Breast epithelium (tissue), 4 donors: Measurements from ENCODE around the gene ATXN10. TPM values are rescaled to one million over a fixed set of nuclear protein-coding genes. Genes with fewer than 3 reads are reported as not detected.

Experiments
- DNase-seq, 2 donors: peaks; one replicate each; pipeline ENCODE4 v3.0.0-alpha.2; 2019; ENCODE audit warnings: low spot score in 2 of 2
- H3K27ac ChIP-seq, 2 donors: fragments of 200-600 bp; sonication (generic) in 1 of 2; one replicate each; pipeline ENCODE4 v1.5.1; 2016 to 2019; ENCODE audit warnings: mild to moderate bottlenecking in 1 of 2
- H3K27me3 ChIP-seq, 2 donors: fragments of 200-600 bp; sonication (generic) in 1 of 2; one replicate each; pipeline versions ENCODE4 v1.5.1 to v1.6.0; 2017 to 2019; ENCODE audit warnings: control low read depth in 1 of 2, mild to moderate bottlenecking in 1 of 2
- H3K36me3 ChIP-seq: fragments of 200-600 bp; one replicate; pipeline ENCODE4 v1.5.1; 2019
- H3K4me1 ChIP-seq, 2 donors: fragments of 200-600 bp; sonication (generic); one replicate each; pipeline ENCODE4 v1.5.1; 2016 to 2019; ENCODE audit warnings: control low read depth in 1 of 2
- H3K4me3 ChIP-seq, 3 donors: fragments of 200-600 bp; sonication (generic); 1 replicate in 2 of 3; 2 replicates in 1 of 3; pipeline ENCODE4 v1.5.1; 2016 to 2019; ENCODE audit warnings: mild to moderate bottlenecking in 3 of 3, moderate library complexity in 2 of 3
- H3K9me3 ChIP-seq, 2 donors: fragments of 200-600 bp; sonication (generic) in 1 of 2; one replicate each; pipeline ENCODE4 v1.5.1; 2016 to 2019; ENCODE audit warnings: control low read depth in 1 of 2
- CTCF ChIP-seq, 3 donors: fragments of 450-650 bp; IDR thresholded peaks; one replicate each; pipeline ENCODE4 v1.5.1; 2016 to 2017; ENCODE audit warnings: antibody characterized with exemption in 3 of 3, mild to moderate bottlenecking in 3 of 3, moderate library complexity in 3 of 3
- POLR2A ChIP-seq: fragments of 450-650 bp; IDR thresholded peaks from one replicate; pipeline ENCODE4 v1.6.1; 2016; ENCODE audit warnings: antibody characterized with exemption, mild to moderate bottlenecking, moderate library complexity
- POLR2AphosphoS5 ChIP-seq, 3 donors: sonication (generic); formaldehyde crosslinking; IDR thresholded peaks; one replicate each; pipeline ENCODE4 v1.6.1; 2017; ENCODE audit warnings: antibody characterized with exemption in 3 of 3
- intact Hi-C: fragments of 100-400 bp; cut with DNase I; formaldehyde crosslinking; loops from one replicate; pipeline ENCODE4 v1.15.1; 2023; ENCODE audit warnings: low total_unique reads
- total RNA-seq, 3 donors: library from RNA; depleted of rRNA; stranded (reverse); fragments of >200 nt; gene quantifications; one replicate each; pipeline ENCODE4 v1.1.0, GENCODE V29; 2016

ATXN10 gene
- total RNA-seq, 3 donors from 2014 or later, result 78.6 to 145 (median 138) TPM

GRCh38 chr22:45891471-45891995, 219.9 kb downstream of the ATXN10 start:
- DNase-seq, result no peak
- TF ChIP-seq POLR2A (no peak), CTCF (IDR thresholded peaks at IDR 0.05) (no peak), POLR2AphosphoS5 (IDR thresholded peaks at IDR 0.05) (no peak)
- H3K27me3 ChIP-seq, result peaks cover 0 to 13% of the 10 kb centered on the region in 2 donors

GRCh38 chr22:45891996-45892621, 220.5 kb downstream of the ATXN10 start:
- Histone ChIP-seq H3K27me3 (peaks cover 0 to 13% of the 10 kb centered on the region in 2 donors), H3K27ac (no peak overlapping the region), H3K4me1 (peaks cover 3 to 6% of the 10 kb centered on the region in 2 donors), H3K9me3 (no peaks in the 10 kb centered on the region), H3K36me3 (no peaks in the 10 kb centered on the region), H3K4me3 (no peak overlapping the region)
- intact Hi-C loops, result no loop called here
- TF ChIP-seq POLR2A (no peak), CTCF (IDR thresholded peaks at IDR 0.05) (no peak)
- DNase-seq, result no peak

More at GRCh38 chr22:45891471-45891995, 219.9 kb downstream of the ATXN10 start:
- intact Hi-C loops, result no loop called here
- Histone ChIP-seq H3K9me3 (no peaks in the 10 kb centered on the region), H3K36me3 (no peaks in the 10 kb centered on the region), H3K4me1 (peaks cover 0 to 3% of the 10 kb centered on the region in 2 donors), H3K4me3 (no peak overlapping the region), H3K27ac (no peak overlapping the region)

GRCh38 chr22:45892681-45893461, 221.2 kb downstream of the ATXN10 start:
- TF ChIP-seq POLR2AphosphoS5 (IDR thresholded peaks at IDR 0.05), result no peak
- TF ChIP-seq POLR2A, result no peak
- TF ChIP-seq CTCF (IDR thresholded peaks at IDR 0.05), result no peak
- DNase-seq, result no peak
- intact Hi-C loops, result no loop called here
- no peaks in the 10 kb centered on the region for H3K36me3 ChIP-seq
- no peaks in the 10 kb centered on the region for H3K9me3 ChIP-seq
- H3K27ac ChIP-seq, result no peak overlapping the region
- no peak overlapping the region for H3K4me3 ChIP-seq
- peaks cover 3 to 8% of the 10 kb centered on the region in 2 donors for H3K4me1 ChIP-seq
- H3K27me3 ChIP-seq, result peaks cover 0 to 13% of the 10 kb centered on the region in 2 donors

GRCh38 chr22:45893516-45893915, 221.9 kb downstream of the ATXN10 start:
- Histone ChIP-seq H3K9me3 (no peaks in the 10 kb centered on the region), H3K27me3 (peaks cover 0 to 13% of the 10 kb centered on the region in 2 donors), H3K36me3 (no peaks in the 10 kb centered on the region), H3K27ac (no peak overlapping the region), H3K4me1 (peaks cover 3 to 8% of the 10 kb centered on the region in 2 donors), H3K4me3 (no peak overlapping the region)
- no peak for TF ChIP-seq CTCF (IDR thresholded peaks at IDR 0.05)
- TF ChIP-seq POLR2AphosphoS5 (IDR thresholded peaks at IDR 0.05), result no peak
- no peak for TF ChIP-seq POLR2A
- DNase-seq, result no peak
- intact Hi-C loops, result no loop called here

Other genes with a start within 250 kb of the ATXN10 start
- gene FBLN1, start 169.0 kb upstream of the ATXN10 start, total RNA-seq, result 100 to 1,000 TPM; 115 to 293 (median 267) TPM